C4-2B (cell line): ENCODE results near the gene FOXN3.

Experiments
- H3K27ac ChIP-seq: fragments of 450-650 bp; 2 replicates; pipeline ENCODE4 v1.5.1; 2017
- ZFX ChIP-seq: fragments of 450-650 bp; IDR thresholded peaks from 2 replicates; pipeline ENCODE4 v1.6.1; 2017
- TF ChIP-seq, protein P1 (sequence below): fragments of 450-650 bp; conservative IDR thresholded peaks from 2 replicates; pipeline ENCODE4 v1.5.1; 2017; ENCODE audit warnings: mild to moderate bottlenecking

Gene FOXN3

GRCh38 chr14:89399594-89400068 is 17.4 kb downstream of the FOXN3 start:
- no peak overlapping the region for H3K27ac ChIP-seq
- TF ChIP-seq ZFX: no peak
- TF ChIP-seq, protein P1, sequence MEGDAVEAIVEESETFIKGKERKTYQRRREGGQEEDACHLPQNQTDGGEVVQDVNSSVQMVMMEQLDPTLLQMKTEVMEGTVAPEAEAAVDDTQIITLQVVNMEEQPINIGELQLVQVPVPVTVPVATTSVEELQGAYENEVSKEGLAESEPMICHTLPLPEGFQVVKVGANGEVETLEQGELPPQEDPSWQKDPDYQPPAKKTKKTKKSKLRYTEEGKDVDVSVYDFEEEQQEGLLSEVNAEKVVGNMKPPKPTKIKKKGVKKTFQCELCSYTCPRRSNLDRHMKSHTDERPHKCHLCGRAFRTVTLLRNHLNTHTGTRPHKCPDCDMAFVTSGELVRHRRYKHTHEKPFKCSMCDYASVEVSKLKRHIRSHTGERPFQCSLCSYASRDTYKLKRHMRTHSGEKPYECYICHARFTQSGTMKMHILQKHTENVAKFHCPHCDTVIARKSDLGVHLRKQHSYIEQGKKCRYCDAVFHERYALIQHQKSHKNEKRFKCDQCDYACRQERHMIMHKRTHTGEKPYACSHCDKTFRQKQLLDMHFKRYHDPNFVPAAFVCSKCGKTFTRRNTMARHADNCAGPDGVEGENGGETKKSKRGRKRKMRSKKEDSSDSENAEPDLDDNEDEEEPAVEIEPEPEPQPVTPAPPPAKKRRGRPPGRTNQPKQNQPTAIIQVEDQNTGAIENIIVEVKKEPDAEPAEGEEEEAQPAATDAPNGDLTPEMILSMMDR: no peak

GRCh38 chr14:89399157-89399556 is 17.9 kb downstream of the FOXN3 start:
- no peak for TF ChIP-seq ZFX
- TF ChIP-seq, protein P1: no peak
- H3K27ac ChIP-seq: no peak overlapping the region

- no peak overlapping the region for H3K27ac ChIP-seq
- TF ChIP-seq, protein P1: no peak
- TF ChIP-seq ZFX: no peak
Measured at GRCh38 chr14:89397569-89398230, 19.3 kb downstream of the FOXN3 start.

GRCh38 chr14:89394972-89395371 is 22.1 kb downstream of the FOXN3 start:
- H3K27ac ChIP-seq: no peak overlapping the region
- TF ChIP-seq, protein P1: no peak
- TF ChIP-seq ZFX: no peak

- no peak for TF ChIP-seq ZFX
- TF ChIP-seq, protein P1: no peak
- H3K27ac ChIP-seq: no peak overlapping the region
Measured at GRCh38 chr14:89393222-89393745, 23.7 kb downstream of the FOXN3 start.

- no peak for TF ChIP-seq ZFX
- TF ChIP-seq, protein P1: no peak
- H3K27ac ChIP-seq: no peak overlapping the region
Measured at GRCh38 chr14:89392181-89392580, 24.9 kb downstream of the FOXN3 start.

GRCh38 chr14:89391556-89391955 is 25.5 kb downstream of the FOXN3 start:
- TF ChIP-seq, protein P1: no peak
- no peak for TF ChIP-seq ZFX
- H3K27ac ChIP-seq: no peak overlapping the region
